K562 (cell line): Measurements from ENCODE around the gene STX11. TPM values are rescaled to one million over a fixed set of nuclear protein-coding genes. Genes with fewer than 3 reads are reported as not detected.

ENCODE experiments used
- ARID4B ChIP-seq: sonication (generic); formaldehyde crosslinking; IDR thresholded peaks from 2 replicates; pipeline ENCODE4 v1.8.0; 2022; ENCODE audit warnings: mild to moderate bottlenecking, missing genetic modification reagents
- BHLHE40 ChIP-seq: IDR thresholded peaks from 2 replicates; pipeline ENCODE4 v1.6.1; 2011; ENCODE audit warnings: low read length, improper control_type of control experiment
- CBX8 ChIP-seq: fragments of 200-600 bp; sonication (generic); IDR thresholded peaks from 2 replicates; pipeline ENCODE4 v1.6.1; 2012; ENCODE audit warnings: borderline replicate concordance, mixed run types, low read depth, mild to moderate bottlenecking, moderate library complexity, mixed read lengths, low read length, control low read depth, inconsistent platforms; ENCODE audit not compliant: poor library complexity, severe bottlenecking; ENCODE audit errors: extremely low read depth
- CCNT2 ChIP-seq: IDR thresholded peaks from 2 replicates; pipeline ENCODE4 v1.6.1; 2011; ENCODE audit warnings: borderline replicate concordance, low read depth, mild to moderate bottlenecking, moderate library complexity, mixed read lengths, low read length; ENCODE audit not compliant: insufficient read length; ENCODE audit errors: extremely low read depth
- DDX20 ChIP-seq: fragments of 450-650 bp; IDR thresholded peaks from 2 replicates; pipeline ENCODE4 v1.6.1; 2016; ENCODE audit warnings: missing genetic modification characterization, low read depth, mild to moderate bottlenecking, missing compliant biosample characterization, moderate library complexity
- EGR1 ChIP-seq: fragments of 450-650 bp; conservative IDR thresholded peaks from 2 replicates; pipeline ENCODE4 v1.6.1; 2017; ENCODE audit warnings: mild to moderate bottlenecking
- FOSL1 ChIP-seq: fragments of 200-800 bp; sonication (Bioruptor generic); conservative IDR thresholded peaks from 2 replicates; pipeline ENCODE4 v1.6.1; 2016; ENCODE audit warnings: missing genetic modification characterization, missing compliant biosample characterization
- FOXJ2 ChIP-seq: fragments of 200-800 bp; sonication (Bioruptor generic); IDR thresholded peaks from 2 replicates; pipeline ENCODE4 v1.6.1; 2016; ENCODE audit warnings: missing genetic modification characterization, missing compliant biosample characterization
- HCFC1 ChIP-seq: IDR thresholded peaks from 2 replicates; pipeline ENCODE4 v1.6.1; 2012; ENCODE audit warnings: low read depth, low read length, improper control_type of control experiment
- HNRNPLL ChIP-seq: fragments of 200-400 bp; formaldehyde crosslinking; IDR thresholded peaks from 2 replicates; pipeline ENCODE4 v1.6.1; 2017; ENCODE audit warnings: low read length, low read depth, mild to moderate bottlenecking; ENCODE audit not compliant: poor library complexity, severe bottlenecking
- NR1H2 ChIP-seq: sonication (generic); formaldehyde crosslinking; IDR thresholded peaks from 2 replicates; pipeline ENCODE4 v1.4.0; 2020; ENCODE audit warnings: mild to moderate bottlenecking, missing genetic modification reagents
- PHB ChIP-seq: fragments of 250-450 bp; sonication (Bioruptor Pico); IDR thresholded peaks from 2 replicates; pipeline ENCODE4 v1.5.0; 2021
- PTRF ChIP-seq: fragments of 450-650 bp; IDR thresholded peaks from 2 replicates; pipeline ENCODE4 v1.6.1; 2016; ENCODE audit warnings: mild to moderate bottlenecking, missing genetic modification characterization, missing compliant biosample characterization
- SIN3A ChIP-seq, 2 experiments: fragments of 150-350 bp in 1 of 2; IDR thresholded peaks; 2 replicates each; pipeline ENCODE4 v1.6.1; 2011 to 2016; ENCODE audit warnings: borderline replicate concordance in 2 of 2, low read depth in 2 of 2, low read length in 2 of 2, mild to moderate bottlenecking in 2 of 2, moderate library complexity in 2 of 2; ENCODE audit not compliant: control insufficient read depth in 1 of 2
- SMC3 ChIP-seq: conservative IDR thresholded peaks from 2 replicates; pipeline ENCODE4 v1.6.1; 2011; ENCODE audit warnings: low read depth, low read length, improper control_type of control experiment; ENCODE audit not compliant: insufficient read depth
- TAF9B ChIP-seq: fragments of 450-650 bp; IDR thresholded peaks from 2 replicates; pipeline ENCODE4 v1.6.1; 2018; ENCODE audit warnings: mild to moderate bottlenecking; ENCODE audit not compliant: partially characterized antibody
- TCF15 ChIP-seq: fragments of 250-450 bp; sonication (Bioruptor Pico); IDR thresholded peaks from 2 replicates; pipeline ENCODE4 v1.8.0; 2022; ENCODE audit warnings: moderate library complexity, mild to moderate bottlenecking, inconsistent platforms
- YBX1 ChIP-seq: fragments of 450-650 bp; IDR thresholded peaks from 2 replicates; pipeline ENCODE4 v1.7.1; 2016; ENCODE audit warnings: mild to moderate bottlenecking
- ZKSCAN1 ChIP-seq: fragments of 150-350 bp; IDR thresholded peaks from 2 replicates; pipeline ENCODE4 v1.6.1; 2016; ENCODE audit warnings: low read depth, low read length
- ZNF253 ChIP-seq: fragments of 250-450 bp; sonication (Bioruptor Pico); conservative IDR thresholded peaks from 2 replicates; pipeline ENCODE4 v1.6.1; 2021; ENCODE audit warnings: mild to moderate bottlenecking
- ZNF263 ChIP-seq: sonication (generic); formaldehyde crosslinking; IDR thresholded peaks from 2 replicates; pipeline ENCODE4 v1.8.0; 2022; ENCODE audit warnings: mild to moderate bottlenecking, missing genetic modification reagents, borderline replicate concordance
- ZNF354B ChIP-seq: fragments of 250-450 bp; sonication (Bioruptor Pico); IDR thresholded peaks from 2 replicates; pipeline ENCODE4 v1.4.0; 2020
- ZNF57 ChIP-seq: fragments of 450-650 bp; formaldehyde crosslinking; IDR thresholded peaks from 2 replicates; pipeline ENCODE4 v1.4.0; 2020; ENCODE audit warnings: mild to moderate bottlenecking, moderate library complexity
- ZNF696 ChIP-seq: fragments of 250-450 bp; sonication (Bioruptor Pico); conservative IDR thresholded peaks from 2 replicates; pipeline ENCODE4 v1.4.0; 2020; ENCODE audit warnings: mild to moderate bottlenecking, moderate library complexity
- ZNF707 ChIP-seq: fragments of 250-450 bp; sonication (Bioruptor Pico); conservative IDR thresholded peaks from 2 replicates; pipeline ENCODE4 v1.8.0; 2022; ENCODE audit warnings: inconsistent platforms, mild to moderate bottlenecking, moderate library complexity
- ZNF77 ChIP-seq: fragments of 250-450 bp; sonication (Bioruptor Pico); IDR thresholded peaks from 2 replicates; pipeline ENCODE4 v1.5.0; 2020
- polyA plus RNA-seq, 8 experiments: library from polyadenylated mRNA; depleted of rRNA in 4 of 8; stranded (reverse) in 5 of 8; unstranded in 3 of 8; fragments of >200 nt; fragmentation: Nextera tagmentation in 2 of 8; fragmentation: Illumina TruSeq in 1 of 8; extraction: Ambion mirVana in 2 of 8; extraction: Trizol in 1 of 8; gene quantifications; 2 replicates each; pipeline versions ENCODE4 v1.2.1 to v1.2.3, GENCODE V29; 2011 to 2014; ENCODE audit warnings: inconsistent platforms in 1 of 8, missing spikeins in 1 of 8
- total RNA-seq, 7 experiments: library from RNA; depleted of rRNA in 6 of 7; stranded (reverse); fragments of >200 nt in 6 of 7; fragmentation: Illumina TruSeq in 2 of 7; extraction: Trizol in 2 of 7; gene quantifications; 2 replicates each; pipeline versions ENCODE4 v1.2.1 to v1.2.3, GENCODE V29; 2011 to 2021; ENCODE audit warnings: low replicate concordance in 1 of 7

Gene STX11
- total and polyA plus RNA-seq, 9 of the 15 experiments (the other 6 are each of a cell fraction or from before 2014, with no cell fraction given): 0.06 to 0.73 (median 0.40) TPM

- TF ChIP-seq SIN3A (IDR thresholded peaks at IDR 0.05; ENCODE audit: borderline replicate concordance in 2 of 2, control insufficient read depth in 1 of 2, low read depth in 2 of 2, low read length in 2 of 2) (0 out of 4 replicates have a peak, but pooled peaks of 1 of the 2 experiments have one; percentile 42), YBX1 (no peak), SMC3 (no peak), HNRNPLL (peak; percentile 79), CCNT2 (peak; percentile 3), HCFC1 (no peak), ZNF253 (no peak), ARID4B (CRISPR knock-in tag) (no peak), NR1H2 (CRISPR knock-in tag) (no peak), ZKSCAN1 (peak; percentile 4; the same call in 1 of the 2 replicates), DDX20 (tag) (no peak), EGR1 (peak; percentile 1; the same call in 1 of the 2 replicates), BHLHE40 (no peak), TCF15 (CRISPR knock-in tag) (no peak), PHB (CRISPR knock-in tag) (no peak), ZNF707 (CRISPR knock-in tag) (no peak), ZNF263 (CRISPR knock-in tag) (no peak), CBX8 (no peak), PTRF (tag) (no peak), ZNF77 (CRISPR knock-in tag) (no peak), ZNF696 (CRISPR knock-in tag) (no peak), FOXJ2 (tag) (0 out of 2 replicates have a peak, but pooled peaks have one; percentile 12), ZNF57 (CRISPR knock-in tag) (no peak), ZNF354B (CRISPR knock-in tag) (no peak), TAF9B (no peak), FOSL1 (tag) (peak; percentile 26; the same call in 1 of the 2 replicates)
Measured at GRCh38 chr6:144216668-144217218, 66.4 kb downstream of the STX11 start (continued).
